GM12872 (cell line): ENCODE measurements around the gene ITGA8.

Experiments
- CTCF ChIP-seq: IDR thresholded peaks from 3 replicates; pipeline ENCODE4 v1.5.1; 2011; ENCODE audit warnings: low read depth, mild to moderate bottlenecking, low read length, moderate library complexity; ENCODE audit not compliant: insufficient read depth

ITGA8 gene

GRCh38 chr10:15751046-15751445 is 31.3 kb upstream of the ITGA8 start:
- TF ChIP-seq CTCF: no peak

GRCh38 chr10:15748126-15748525 is 28.4 kb upstream of the ITGA8 start:
- TF ChIP-seq CTCF: no peak

- TF ChIP-seq CTCF: no peak
These were observed 27.9 kb upstream of the ITGA8 start for GRCh38 chr10:15747632-15748031.

GRCh38 chr10:15745751-15746150 is 26.0 kb upstream of the ITGA8 start:
- TF ChIP-seq CTCF: no peak

- TF ChIP-seq CTCF: peak; percentile 68
These were observed 24.6 kb upstream of the ITGA8 start for GRCh38 chr10:15744217-15744865.

- TF ChIP-seq CTCF: no peak
These were observed 23.7 kb upstream of the ITGA8 start for GRCh38 chr10:15743443-15743842.

- TF ChIP-seq CTCF: no peak
These were observed 23.1 kb upstream of the ITGA8 start for GRCh38 chr10:15742836-15743235.
